COLO668 (cell line): Measurements from ENCODE around the gene MEF2A.

Source experiments
- DNase-seq: peaks from one replicate; lab custom pipeline; 2025; ENCODE audit not compliant: unreplicated experiment; lab: John Stamatoyannopoulos, UW

MEF2A gene

GRCh38 chr15:99605490-99605931 lies 39.7 kb downstream of the MEF2A start:
- DNase-seq, result no peak

- no peak for DNase-seq
Measured at GRCh38 chr15:99605990-99606389, 40.2 kb downstream of the MEF2A start.

- DNase-seq, result no peak
Measured at GRCh38 chr15:99606646-99607045, 40.9 kb downstream of the MEF2A start.

DNA sequence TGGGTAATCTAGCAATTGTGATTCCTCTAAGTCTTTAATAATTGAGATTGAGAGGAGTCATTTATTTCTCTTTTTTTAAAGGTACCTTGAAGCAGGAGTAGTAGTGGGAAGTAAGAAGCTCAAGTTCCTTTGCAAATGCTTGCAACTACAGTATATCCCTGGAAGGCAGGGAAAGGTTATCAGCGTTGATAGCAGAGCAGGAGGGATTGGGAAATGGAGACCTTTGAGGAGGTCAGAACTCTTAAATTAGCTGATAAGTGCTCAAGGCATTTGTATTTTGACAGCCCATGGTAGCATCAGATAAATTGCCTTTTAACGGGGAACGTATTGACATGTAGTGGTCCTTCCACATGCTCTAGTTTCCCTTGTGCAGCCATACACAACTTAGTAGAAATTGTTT lies 47.7 kb downstream of the MEF2A start:
- DNase-seq, result no peak

GRCh38 chr15:99613887-99614647 lies 48.3 kb downstream of the MEF2A start:
- DNase-seq, result no peak

DNA sequence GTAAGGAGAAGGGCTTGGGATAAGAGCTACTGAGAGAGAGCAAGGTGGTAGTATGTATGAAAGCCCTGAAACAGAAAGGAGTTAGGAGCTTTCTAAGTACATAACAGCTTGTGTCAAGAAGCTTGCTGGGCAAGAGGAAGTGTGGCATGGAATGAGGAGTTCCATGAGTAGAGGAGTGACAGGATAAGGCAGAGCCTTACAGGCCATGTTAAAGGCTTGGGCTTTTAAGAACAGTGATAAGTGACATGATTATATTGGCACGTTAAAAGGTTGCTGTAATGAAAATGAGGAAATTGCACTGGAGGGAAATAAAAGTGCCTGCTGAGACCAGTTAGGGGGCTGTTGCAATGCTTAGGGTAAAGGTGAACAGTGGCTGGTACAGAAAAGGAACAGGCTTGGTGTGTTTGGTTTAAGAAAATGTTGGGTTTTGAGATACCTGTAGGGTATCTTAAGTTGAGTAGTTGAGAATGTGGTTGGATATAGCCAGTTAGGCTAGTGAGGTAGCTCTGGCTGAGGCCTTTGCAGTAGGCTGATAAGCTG lies 49.0 kb downstream of the MEF2A start:
- no peak for DNase-seq

- DNase-seq, result no peak
Measured at GRCh38 chr15:99615460-99615859, 49.7 kb downstream of the MEF2A start.

DNA sequence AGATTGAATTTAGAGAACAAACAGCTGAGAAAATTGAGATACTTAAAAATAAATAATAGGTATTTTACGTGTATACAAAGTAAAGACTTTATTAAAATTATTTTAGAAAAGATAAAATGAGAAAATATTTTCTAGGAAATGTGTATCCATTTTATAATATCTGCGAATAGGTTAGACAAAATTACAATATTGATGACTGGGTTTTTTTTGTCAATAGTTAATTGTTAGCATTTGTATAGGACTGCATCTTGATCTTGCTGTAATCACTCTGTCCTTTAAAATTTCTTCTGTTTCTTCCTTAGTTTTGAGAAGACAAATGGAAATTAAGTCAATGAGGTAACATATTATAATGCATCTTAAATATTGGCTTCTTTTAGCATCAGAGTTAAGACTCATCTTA lies 50.3 kb downstream of the MEF2A start:
- no peak for DNase-seq

DNA sequence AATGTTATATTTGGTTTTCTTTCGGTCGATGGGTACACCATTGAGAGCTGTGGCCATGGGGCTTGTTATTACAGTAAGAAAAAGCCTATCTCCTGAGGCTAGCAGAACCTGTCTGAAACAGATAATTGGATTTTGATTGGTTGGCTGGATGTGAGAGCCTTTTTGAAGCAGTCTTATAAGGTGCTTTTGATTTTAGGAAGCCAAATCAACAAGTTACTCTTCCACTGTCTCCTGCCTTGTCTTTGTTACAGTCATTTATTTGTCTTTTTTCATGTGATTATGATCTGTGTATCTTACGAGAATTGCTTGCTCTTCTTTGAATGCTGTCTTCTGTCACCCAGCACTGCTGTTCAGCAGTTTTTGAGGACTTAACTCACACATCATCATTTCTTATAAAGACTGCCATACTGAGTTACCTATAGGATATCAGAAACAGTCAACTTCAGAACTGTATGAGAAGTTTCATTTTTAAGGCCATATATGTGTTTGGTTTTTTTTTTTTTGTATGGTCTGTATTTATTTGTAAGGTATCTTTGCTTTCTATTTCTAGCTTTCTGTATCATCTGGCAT lies 51.1 kb downstream of the MEF2A start:
- DNase-seq, result no peak

GRCh38 chr15:99618941-99619411 lies 53.2 kb downstream of the MEF2A start:
- DNase-seq, result no peak

GRCh38 chr15:99619712-99620111 lies 53.9 kb downstream of the MEF2A start:
- DNase-seq, result no peak

DNA sequence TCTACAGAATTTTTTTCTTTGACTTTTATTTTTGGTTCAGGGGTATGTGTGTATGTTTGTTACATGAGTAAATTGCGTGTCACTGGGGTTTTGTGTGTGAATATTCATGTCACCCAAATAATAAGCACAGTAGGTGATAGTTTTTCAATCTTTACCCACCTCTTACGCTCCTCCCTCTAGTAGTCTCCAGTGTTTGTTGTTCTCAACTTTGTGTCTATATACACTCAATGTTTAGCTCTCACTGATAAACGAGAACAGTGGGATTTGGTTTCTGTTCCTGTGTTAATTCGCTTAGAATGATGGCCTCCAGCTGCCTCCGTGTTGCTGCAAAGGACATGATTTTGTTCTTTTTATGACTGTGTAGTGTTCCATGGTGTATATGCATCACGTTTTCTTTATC lies 54.4 kb downstream of the MEF2A start:
- DNase-seq, result no peak

- no peak for DNase-seq
Measured at GRCh38 chr15:99621767-99622166, 56.0 kb downstream of the MEF2A start.

DNA sequence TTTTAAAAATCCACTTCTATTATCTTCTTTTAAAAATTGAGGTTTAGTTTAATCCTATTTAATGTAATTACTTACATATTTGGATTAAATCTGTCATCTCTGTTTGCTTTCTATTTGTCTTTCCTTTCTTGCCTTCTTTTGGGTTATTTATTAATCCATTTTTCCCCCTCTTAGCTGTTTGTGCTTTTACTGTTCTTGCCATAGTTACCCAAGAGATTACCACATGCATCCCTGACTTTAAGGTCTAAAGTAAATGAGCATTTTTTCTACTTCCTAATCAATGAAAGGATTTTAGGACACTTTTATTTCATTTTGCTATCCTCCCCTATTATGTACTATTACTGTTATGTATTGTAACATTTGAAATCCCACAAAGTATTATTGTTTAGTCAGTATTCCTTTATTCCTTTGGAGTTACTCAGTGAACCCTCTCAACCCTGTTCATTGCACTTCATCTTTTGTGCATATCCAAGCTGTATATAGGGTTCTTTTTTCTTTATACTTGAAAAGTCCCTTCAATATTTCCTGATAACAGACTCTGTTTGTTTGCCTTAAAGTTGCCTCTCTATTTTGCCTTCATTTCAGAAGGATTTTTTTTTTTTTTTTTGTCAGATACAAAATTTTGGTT lies 62.7 kb downstream of the MEF2A start:
- DNase-seq, result no peak

DNA sequence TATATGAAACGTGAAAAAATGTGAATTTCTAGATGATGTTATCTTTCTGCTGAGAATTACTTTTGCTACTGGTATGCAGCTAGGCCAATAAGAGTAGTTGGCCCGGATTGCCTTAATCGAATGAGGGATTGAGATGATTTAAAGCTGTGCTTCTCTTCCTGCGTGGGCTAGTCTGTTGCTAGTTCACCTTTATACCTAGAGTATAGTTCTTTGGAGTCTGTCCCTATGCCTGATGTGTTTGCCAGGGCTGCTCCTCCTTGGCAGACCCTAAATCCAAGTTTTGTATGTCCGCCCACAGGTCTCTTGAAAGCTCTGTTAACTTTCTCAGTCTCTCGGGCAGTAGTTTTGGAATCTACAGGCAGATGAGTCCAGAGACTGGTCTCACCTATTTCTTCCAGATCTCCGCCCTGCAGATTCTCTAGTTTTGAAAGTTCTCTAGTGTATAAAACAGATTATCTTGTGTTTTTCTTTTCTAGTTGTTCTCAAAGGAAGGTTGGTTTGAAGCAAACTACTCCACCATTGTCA lies 64.9 kb downstream of the MEF2A start:
- no peak for DNase-seq

- DNase-seq, result no peak
Measured at GRCh38 chr15:99631255-99631654, 65.5 kb downstream of the MEF2A start.

GRCh38 chr15:99632521-99632920 lies 66.7 kb downstream of the MEF2A start:
- no peak for DNase-seq

- DNase-seq, result no peak
Measured at GRCh38 chr15:99633655-99634054, 67.9 kb downstream of the MEF2A start.

GRCh38 chr15:99634576-99634975 lies 68.8 kb downstream of the MEF2A start:
- no peak for DNase-seq

GRCh38 chr15:99635145-99635544 lies 69.4 kb downstream of the MEF2A start:
- no peak for DNase-seq

GRCh38 chr15:99635794-99636193 lies 70.0 kb downstream of the MEF2A start:
- no peak for DNase-seq
